ENCODE measurements around the gene ERC1.
A peak's percentile ranks its signal among the peaks of the same experiment; 100 is the strongest.

The ERC1 gene

GRCh38 chr12:1463073-1463905, 472.3 kb downstream of the ERC1 start:
- no peak for DNase-seq

DNA sequence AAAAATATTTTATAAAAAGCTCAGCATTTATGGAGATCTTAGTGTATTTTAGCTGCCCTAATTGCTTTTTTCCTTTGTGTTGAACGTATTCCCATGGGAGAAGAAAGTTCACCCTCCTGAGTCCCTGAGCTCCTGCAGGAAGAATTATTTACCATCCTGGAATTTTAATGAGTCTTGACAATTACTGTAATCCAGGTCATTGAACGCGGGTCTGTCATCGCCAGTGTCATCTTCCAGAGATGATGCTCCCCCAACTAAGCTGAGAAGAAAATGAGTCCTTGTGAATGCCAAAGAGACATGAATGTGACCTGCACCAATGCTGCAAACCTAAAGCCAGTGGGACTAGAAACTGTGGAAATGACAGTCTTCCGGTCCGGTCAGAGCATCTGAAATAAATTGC, 473.9 kb downstream of the ERC1 start:
- no peak for DNase-seq

DNA sequence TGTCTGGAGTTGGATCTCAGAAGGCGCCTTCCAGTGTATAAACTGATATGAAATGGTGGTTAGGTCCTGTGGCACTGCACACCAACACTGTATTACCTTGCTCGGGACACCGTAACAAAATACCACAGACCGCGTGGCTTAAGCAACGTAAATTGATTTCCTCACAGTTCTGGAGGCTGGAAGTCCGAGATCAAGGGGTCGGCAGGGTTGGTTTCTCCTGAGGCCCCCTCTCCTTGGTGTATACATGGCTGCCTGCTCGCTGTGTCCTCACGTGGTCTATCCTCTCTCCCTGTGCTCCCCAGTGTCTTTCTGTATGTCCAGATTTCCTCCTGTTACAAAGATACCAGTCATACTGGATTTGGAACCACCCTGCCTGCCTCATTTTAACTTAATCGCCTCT, 475.0 kb downstream of the ERC1 start:
- no peak for DNase-seq

DNA sequence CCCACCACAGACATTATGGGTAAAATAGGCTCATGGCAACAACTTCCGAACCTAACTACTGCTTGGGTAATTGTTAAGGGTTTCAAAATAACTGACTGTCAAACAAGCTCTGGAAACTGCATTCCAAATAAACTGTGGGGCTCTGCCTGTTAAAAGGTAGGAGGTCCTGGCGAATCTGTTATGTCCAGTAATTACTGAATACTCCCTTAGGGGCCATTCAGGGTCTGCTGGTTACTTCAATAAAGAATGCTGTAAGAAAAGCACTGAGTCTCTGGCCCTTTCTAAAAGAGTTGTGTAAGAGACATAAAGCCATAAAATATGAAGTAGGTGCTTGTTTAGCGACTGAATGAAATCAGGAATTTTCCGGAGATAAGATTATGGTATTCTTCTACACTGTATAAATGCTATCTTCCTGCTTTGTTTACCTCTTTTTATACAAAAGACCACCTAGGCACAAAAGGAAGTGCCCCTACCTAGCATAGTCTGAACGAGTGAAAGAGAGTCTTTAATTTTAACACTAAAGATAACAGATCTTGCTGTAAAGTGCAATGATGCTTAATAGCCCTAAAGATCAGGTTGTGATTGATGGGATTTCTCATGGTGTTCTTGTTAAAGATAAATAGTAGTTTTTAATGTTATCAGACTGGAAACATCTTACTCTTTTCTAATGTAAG, 475.6 kb downstream of the ERC1 start:
- DNase-seq: no peak

DNA sequence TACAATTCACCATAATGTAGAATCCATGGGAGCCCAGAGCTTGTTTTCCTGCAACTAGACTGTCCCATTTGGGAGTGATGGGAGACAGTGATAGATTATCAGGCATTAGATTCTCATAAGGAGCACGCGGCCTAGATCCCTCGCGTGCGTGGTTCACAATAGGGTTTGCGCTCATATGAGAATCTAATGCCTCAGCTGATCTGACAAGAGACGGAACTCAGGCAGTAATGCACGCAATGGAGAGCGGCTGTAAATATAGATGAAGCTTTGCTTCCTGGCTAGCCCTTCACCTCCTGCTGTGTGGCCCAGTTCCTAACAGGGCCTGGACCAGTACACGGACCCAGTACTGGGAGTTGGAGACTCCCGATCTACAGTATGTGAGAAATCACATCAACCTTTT, 476.7 kb downstream of the ERC1 start:
- no peak for DNase-seq

DNA sequence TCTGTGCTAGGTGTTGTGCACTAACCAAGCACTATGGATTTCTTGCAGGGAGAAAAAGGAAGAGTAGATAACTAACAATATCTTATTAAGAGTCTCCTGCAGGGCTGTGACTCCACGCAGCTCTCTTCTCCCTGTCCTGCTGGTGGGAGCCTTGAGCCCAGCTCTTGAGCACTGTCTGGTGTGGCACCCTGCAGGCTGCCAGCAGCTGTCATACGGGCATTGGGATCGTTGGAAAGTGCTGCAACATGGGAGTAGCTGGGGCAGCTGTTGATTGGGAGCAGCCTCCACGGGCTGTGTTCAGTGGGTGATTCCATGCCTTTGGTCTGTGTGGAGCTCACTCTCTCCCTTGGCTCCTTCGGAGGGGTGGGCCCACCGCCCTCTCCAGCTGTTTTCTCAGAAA, 478.0 kb downstream of the ERC1 start:
- no peak for DNase-seq

- DNase-seq: no peak
These were observed 479.0 kb downstream of the ERC1 start for GRCh38 chr12:1470051-1470450.

GRCh38 chr12:1471224-1471623, 480.2 kb downstream of the ERC1 start:
- DNase-seq: no peak

GRCh38 chr12:1473418-1473817, 482.4 kb downstream of the ERC1 start:
- peak; percentile 28 to 42 for DNase-seq

DNA sequence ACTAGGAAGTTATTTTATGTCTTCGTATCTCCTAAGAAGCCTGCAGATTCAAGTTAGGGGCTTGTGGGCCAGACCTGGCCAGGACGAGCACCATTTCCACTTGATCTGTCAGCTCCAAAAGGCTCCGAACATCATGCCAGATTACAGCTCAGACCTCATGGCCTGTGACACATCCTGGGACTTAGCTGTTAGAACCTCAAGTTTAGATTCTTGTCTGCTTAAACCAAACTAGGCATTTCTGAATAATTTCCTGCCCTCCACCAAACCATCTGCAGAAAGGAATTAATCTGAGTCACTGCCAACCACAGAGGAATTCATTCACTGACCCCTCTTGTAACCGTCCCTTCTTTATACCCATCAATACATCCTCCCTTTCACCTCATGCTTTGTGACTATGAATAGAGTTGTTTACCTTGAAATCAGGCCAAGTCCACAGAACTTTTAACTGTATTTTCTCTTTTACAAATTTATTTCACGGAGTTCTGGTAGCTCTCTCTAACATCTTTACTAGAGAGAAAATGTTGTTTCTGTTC, 483.1 kb downstream of the ERC1 start:
- peak; percentile 34 to 43 for DNase-seq

- no peak for DNase-seq
These were observed 483.6 kb downstream of the ERC1 start for GRCh38 chr12:1474574-1475153.

DNA sequence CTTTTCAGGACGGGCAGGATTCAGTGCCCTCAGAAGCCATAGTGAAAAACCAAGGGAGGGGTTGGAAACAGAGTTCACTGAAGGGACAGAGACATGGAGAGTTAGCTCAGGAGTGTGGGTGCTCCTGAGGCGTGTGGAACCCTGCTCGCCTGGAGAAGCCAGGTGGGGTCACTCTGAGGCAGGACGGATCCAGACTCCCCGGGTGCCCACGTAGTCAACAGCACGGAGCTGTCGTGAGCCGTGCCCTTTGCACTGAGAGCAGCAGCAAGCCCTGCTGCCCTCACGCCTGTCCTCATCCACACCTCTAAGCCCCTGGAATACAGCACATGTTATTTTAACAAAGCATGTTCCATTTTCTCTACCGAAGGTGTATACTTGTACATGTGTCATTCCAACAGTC, 488.6 kb downstream of the ERC1 start:
- no peak for DNase-seq

DNA sequence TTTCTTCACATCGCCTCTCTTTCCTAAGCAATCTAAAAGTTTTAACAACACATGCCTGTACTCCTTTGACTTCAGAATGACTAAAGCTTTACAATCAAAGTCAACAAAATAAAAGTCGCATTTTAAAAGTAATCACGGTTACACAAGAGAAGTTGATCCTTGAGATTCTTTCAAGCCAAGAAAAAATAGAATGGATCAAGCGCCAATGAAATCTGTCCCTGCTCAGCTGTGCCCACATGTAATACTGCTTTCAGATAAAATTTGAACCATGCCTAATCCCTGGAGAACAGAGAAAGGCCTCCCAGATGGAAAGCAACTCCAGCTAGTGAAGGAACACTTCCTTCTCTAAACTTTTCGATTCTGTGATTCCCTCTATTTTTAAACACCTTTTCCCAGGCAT, 490.3 kb downstream of the ERC1 start:
- no peak for DNase-seq

GRCh38 chr12:1481906-1482305, 490.9 kb downstream of the ERC1 start:
- peak in 1 of 2 experiments; percentile 3 for DNase-seq

DNA sequence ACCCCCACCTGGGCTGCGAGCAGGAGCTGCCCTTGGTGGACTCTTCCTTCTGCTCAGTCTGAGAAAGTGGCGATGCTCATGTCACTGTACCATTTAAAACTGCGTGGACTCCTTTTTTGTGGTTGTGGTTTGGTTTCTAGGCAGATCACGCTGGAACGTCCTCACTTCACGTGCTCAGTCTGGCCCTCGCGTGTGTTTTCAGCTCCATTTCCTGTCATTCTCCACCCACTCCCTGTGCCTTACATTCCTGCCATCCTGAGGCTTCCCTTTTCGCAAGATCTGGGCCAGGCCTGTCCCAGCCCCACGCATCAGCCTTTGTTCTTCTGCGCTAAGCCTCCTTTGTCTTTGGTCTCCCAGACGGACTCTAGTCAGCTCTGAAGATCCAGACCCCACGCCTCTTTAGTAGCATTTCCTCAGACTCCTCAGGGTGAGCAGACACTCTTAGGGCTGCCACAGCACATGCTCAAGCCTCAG, 497.9 kb downstream of the ERC1 start:
- DNase-seq: peak; percentile 29 to 31

DNA sequence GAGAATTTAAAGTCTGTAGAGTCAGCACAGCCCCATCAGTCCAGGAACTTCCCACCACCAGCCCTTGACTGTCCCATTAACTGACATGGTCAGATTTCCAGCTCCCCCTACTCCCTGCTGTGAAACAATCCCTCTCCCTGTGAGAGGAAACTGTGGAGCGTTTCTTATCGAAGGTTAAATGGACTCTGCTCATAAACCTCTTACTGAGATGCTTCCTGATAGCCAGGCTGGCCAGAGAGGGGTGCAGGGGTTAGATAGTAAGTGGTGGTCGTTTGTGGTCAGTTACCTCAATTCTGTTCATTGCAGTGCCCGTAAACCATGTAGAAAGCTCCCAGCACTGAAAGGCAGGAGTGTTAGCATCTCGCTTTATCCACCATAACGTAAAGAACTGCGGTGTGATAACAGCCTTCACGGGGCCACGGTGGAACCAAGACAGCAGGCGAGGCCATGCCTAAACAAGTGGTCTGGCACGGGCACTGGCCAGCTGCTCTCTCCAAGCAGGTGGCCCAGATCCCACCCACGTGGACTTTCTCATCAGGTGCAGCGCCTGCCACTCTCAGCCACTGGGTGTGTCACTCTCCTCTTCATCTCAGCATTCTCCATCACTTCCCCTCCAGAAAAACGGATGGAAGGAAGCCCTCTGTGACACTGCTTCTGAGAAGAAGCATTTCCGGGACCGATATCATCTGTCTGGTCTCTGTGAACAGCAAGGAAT, 501.1 kb downstream of the ERC1 start:
- DNase-seq: peak in 1 of 2 experiments; percentile 1

GRCh38 chr12:1493781-1494565, 502.9 kb downstream of the ERC1 start:
- peak in 1 of 2 experiments; percentile 3 for DNase-seq

DNA sequence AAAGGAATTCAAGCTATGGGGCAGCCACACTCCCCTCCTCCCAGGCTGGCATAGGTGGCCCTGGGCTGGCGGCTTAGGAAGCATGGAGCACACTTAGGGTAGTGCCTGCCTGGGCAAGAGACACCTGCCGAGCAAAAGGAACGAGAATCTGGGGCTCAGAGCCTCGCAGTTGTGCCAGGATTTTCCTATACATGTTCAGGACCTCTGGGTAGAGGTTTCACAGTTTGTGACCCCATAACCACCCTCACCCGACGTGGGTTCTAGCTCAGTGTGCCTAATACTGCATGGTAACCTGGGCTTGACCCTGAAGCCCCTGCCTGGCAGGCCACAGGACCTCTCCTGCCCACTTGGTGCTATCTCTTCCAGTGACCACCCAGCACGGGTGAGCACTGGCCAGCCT, 503.8 kb downstream of the ERC1 start:
- DNase-seq: peak in 1 of 2 experiments; percentile 7

DNA sequence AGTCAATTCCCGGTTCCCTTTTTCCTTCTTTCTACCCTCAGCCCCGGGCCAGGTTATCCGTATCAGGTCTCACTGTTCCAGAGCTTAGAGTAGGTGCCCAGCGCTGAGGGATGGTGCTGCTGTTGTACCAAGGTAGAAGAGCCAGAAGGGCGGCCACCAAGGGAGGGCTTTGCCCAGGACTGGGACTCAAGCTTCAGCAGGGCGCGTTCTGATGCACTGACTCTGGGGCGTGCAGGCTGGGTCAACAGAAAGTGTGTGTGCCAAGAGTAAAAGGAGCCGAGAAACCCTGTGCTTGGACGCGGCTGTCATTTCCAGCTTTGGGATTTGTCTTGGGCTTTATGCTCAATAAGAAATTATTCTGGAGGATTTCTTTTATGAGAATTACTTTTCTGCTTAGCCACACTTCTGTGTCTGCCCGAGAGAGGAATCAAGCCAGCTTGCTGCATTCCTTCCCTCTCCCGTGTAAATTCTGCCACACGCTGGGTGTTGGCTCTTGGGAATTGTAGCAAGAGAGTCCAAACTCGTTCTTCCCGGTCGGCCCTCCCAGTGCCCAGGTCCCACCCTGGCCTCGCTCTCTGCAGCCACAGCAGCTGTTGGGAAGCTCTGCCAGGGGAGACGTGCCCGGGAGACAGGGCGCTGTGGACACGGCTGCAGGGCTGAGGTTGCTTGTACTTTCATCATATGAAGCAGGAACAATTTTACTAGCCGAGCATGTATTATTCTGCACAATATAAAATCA, 505.3 kb downstream of the ERC1 start:
- peak in 1 of 2 experiments; percentile 14 for DNase-seq

DNA sequence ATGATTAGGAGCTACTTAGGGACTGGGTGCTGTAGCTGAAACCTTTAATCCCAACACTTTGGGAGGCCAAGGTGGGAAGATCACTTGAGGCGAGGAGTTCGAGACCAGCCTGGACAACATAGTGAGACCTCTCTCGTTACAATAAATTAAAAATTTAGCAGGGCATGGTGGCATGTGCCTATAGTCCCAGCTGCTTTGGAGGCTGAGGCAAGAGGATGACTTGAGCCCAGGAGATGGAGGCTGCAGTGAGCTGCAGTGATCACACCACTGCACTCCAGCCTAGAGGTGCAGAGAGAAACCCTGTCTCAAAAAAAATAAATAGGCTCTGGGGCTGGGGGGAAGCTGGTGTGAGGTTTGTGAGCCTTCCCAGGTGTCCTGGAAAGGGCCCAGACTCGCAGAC, 506.1 kb downstream of the ERC1 start:
- DNase-seq: peak in 1 of 2 experiments; percentile 6

GRCh38 chr12:1498199-1498740, 507.2 kb downstream of the ERC1 start:
- peak in 1 of 2 experiments; percentile 6 for DNase-seq

Measured in activated T-cell treated with anti-CD3 and anti-CD28 coated beads, Interleukin-2, amount 50 U/mL, for 48 hours (primary cell).